Fibroblast of mammary gland (primary cell): ENCODE results near the gene SMIM24.
A peak's percentile ranks its signal among the peaks of the same experiment; 100 is the strongest.
"Not testable (repeated sequence)": the region's sequence is repeated elsewhere in the genome, so short reads cannot be mapped to it uniquely, and the experiment has no call there.

Experiments
- DNase-seq: peaks from one replicate; pipeline ENCODE4 v3.0.0-alpha.2; 2010; ENCODE audit warnings: low read depth
- H3K4me3 ChIP-seq: 2 replicates; pipeline ENCODE4 v1.5.1; 2011; ENCODE audit warnings: low read depth, mild to moderate bottlenecking, low read length, moderate library complexity; ENCODE audit not compliant: control insufficient read depth
- TF ChIP-seq, protein P1 (sequence below): conservative IDR thresholded peaks from 2 replicates; pipeline ENCODE4 v1.5.1; 2011; ENCODE audit warnings: low read depth, low read length, inconsistent platforms; ENCODE audit not compliant: control insufficient read depth, insufficient read depth

The SMIM24 gene

DNA sequence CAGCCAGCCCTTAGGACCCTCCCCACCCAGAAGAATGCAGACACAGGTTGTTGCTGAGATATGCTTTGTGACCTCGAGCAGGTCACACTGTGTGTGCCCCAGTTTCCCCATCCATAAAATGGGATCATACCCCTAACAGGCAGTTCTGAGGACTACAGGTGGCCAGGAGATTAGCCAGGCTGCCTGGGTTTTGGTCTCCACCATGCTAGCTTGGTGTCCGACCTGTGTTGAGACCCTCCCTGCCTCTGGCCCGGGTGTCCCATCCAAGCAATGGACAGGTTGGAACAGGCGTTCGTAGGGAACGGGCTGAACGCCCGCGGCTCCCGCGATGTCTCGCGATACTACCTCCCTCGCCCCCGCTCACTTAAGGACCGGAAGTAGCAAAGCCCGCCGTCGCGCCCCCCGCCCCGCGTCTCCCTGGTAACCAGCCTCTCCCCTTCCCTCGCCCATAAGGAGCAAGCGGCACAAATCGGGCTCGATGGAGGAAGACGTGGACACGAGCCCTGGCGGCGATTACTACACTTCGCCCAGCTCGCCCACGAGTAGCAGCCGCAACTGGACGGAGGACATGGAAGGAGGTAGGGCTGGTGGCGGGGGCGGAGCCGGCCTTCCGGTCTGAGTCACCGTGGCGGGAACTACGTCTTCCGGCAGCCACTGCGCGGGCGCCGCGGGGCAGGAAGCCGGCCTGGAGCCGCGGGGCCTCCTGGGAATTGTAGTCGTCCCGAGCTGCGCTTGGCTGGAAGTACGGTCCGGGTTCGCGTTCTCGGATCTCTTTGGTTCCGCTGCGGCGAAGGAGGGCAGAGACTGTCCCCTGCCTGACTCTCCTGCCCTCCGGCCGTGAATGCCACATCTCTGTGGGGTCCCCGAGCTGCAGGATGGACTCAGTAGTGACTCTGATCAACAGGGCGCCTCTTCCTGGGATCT, 45.4 kb downstream of the SMIM24 start:
- H3K4me3 ChIP-seq, result peak overlapping the region; percentile 31
- DNase-seq, result peak; percentile 95
- TF ChIP-seq, protein P1, sequence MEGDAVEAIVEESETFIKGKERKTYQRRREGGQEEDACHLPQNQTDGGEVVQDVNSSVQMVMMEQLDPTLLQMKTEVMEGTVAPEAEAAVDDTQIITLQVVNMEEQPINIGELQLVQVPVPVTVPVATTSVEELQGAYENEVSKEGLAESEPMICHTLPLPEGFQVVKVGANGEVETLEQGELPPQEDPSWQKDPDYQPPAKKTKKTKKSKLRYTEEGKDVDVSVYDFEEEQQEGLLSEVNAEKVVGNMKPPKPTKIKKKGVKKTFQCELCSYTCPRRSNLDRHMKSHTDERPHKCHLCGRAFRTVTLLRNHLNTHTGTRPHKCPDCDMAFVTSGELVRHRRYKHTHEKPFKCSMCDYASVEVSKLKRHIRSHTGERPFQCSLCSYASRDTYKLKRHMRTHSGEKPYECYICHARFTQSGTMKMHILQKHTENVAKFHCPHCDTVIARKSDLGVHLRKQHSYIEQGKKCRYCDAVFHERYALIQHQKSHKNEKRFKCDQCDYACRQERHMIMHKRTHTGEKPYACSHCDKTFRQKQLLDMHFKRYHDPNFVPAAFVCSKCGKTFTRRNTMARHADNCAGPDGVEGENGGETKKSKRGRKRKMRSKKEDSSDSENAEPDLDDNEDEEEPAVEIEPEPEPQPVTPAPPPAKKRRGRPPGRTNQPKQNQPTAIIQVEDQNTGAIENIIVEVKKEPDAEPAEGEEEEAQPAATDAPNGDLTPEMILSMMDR, result no peak

DNA sequence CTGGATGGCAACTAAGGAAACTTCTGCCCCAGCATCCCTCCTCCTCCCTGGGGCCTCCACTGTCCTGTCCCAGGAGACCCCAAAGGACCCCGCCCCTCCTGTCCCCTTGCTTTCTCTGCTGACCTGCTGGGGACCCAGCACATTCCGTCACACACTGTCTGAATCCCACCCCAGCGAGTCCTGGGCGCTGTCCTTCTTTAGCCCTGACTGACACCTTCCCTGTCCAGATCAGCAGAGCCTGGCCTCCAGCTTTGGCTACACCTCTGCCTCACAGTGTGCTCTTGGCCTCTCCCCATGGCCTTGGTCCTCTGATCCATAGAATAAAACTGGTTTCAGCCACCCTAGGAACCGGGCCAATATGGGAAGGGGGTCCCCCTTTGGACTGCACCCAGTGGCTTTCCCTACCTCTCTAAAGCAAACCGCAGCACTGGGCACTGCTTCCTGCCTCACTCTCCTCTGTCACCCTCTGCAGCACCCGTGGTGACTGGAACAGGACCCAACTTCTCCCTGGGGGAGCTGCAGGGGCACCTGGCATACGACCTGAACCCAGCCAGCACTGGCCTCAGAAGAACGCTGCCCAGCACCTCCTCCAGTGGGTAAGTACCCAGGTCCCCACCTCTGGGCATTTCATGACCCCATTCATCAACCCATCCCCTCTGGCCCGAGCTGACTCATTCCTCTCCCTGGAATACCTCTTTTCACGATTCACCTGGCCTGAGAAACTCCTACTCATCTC, 46.4 kb downstream of the SMIM24 start:
- DNase-seq, result no peak
- H3K4me3 ChIP-seq, result no peak overlapping the region
- TF ChIP-seq, protein P1, result no peak

DNA sequence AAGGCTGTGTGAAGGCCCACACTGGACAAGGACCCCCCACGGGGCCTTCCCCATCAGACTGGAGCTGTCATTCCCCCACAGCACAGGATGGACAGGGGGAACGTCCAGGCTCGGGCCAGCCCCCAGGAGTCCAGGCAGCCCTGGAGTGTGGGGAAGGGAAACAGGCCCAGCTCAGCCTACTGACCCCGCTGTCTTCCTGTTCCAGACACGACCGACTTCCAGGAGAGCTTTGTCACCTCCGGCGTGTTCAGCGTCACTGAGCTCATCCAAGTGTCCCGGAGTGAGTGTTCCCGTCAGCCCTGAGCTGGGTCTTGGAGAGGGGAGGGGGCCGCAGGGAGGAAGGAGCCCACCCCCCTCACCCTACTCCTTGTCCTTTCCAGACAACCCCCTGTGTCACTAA, 47.0 kb downstream of the SMIM24 start:
- TF ChIP-seq, protein P1, result no peak
- DNase-seq, result no peak
- no peak overlapping the region for H3K4me3 ChIP-seq

DNA sequence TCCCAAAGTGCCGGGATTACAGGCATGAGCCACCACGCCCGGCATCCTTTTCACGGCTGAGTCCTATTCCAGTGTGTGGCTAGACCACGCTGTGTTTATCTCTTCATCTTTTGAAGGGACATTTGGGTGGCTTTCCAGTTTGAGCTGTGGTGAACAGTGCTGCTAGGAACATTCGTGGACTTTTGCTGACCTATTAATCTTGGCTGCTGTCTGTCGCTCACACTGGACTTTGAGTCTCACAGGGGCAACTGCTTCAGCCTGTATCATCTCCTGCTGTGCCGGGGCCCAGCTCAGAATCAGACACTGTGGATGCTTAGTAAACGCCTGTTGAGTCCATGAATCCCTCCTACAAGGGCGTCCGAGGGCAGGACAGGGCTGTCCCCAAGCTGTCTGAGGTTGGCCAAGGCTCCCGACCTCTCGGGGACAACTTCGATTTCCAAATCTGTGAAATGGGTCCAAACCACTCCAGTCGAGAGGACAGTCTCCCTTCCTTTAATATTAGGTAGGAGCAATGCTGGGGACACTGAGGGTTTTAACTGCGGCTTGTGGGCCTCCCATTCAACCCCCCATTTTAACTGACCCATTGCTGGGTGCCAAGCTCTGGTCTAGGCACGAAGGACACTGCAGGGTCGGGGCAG, 48.4 kb downstream of the SMIM24 start:
- H3K4me3 ChIP-seq, result no peak overlapping the region
- TF ChIP-seq, protein P1, result no peak

DNA sequence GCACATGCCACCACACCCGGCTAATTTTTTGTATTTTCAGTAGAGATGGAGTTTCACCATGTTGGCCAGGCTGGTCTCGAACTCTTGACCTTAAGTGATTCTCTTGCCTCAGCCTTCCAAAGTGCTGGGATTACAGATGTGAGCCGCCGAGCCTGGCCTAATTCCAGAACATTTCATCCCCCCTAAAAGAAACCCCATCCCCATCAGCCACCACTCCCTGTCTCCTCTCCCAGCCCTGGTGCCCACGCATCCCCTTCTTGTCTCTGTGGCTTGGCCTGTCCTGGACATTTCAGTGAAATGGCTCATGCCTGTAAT, 50.0 kb downstream of the SMIM24 start:
- H3K4me3 ChIP-seq, result not testable (repeated sequence)
- DNase-seq, result peak; percentile 84

More for the DNA sequence above, 48.4 kb downstream of the SMIM24 start:
- DNase-seq, result no peak

DNA sequence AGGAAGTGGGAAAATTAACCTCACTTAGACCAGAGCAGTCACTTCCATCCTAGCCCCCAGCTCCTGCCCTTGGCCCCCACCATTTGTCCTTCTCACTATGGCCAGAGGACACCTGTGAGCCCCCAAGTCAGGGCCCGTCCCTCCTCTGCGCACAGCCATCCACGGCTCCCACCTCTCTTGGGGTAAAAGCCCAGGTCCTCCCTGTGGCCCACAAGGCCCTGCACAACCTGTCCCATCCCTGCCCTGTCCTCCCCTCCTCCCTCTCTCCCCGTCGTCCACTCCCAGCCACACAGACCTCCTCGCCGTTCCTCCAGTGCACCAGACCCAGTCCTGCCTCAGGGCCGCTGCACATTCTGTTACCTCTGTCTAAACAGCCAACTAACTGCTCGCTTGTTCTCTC, 53.9 kb downstream of the SMIM24 start:
- H3K4me3 ChIP-seq, result no peak overlapping the region
- TF ChIP-seq, protein P1, result no peak
- DNase-seq, result no peak
